Measurements from ENCODE around the gene EPHA1. TPM values are rescaled to one million over a fixed set of nuclear protein-coding genes. Genes with fewer than 3 reads are reported as not detected.
A peak's percentile ranks its signal among the peaks of the same experiment; 100 is the strongest.
"Not testable (repeated sequence)": the region's sequence is repeated elsewhere in the genome, so short reads cannot be mapped to it uniquely, and the experiment has no call there.

EPHA1 gene
- total and polyA plus RNA-seq, 4 donors = 10.3 to 21.0 (median 11.3) TPM

- TF ChIP-seq EGR1 (IDR thresholded peaks at IDR 0.05; ENCODE audit: low read depth in 2 of 2) = peak in 1 of 2 donors; percentile 31
- TF ChIP-seq HNF4G (IDR thresholded peaks at IDR 0.05) = peak; percentile 86
Observed at GRCh38 chr7:143393267-143394041, 15.2 kb downstream of the EPHA1 start (continued).

GRCh38 chr7:143392875-143393266, 15.8 kb downstream of the EPHA1 start:
- Histone ChIP-seq H3K4me3 (ENCODE audit: low read depth in 1 of 3, low read length in 3 of 3) (no peak overlapping the region), H3K27ac (ENCODE audit: low read depth in 1 of 2, low read length in 2 of 2) (no peak overlapping the region), H3K4me1 (ENCODE audit: control insufficient read depth in 4 of 4, insufficient read depth in 4 of 4, low read length in 3 of 4) (peaks cover 44 to 74% (median 72%) of the 10 kb centered on the region in 4 donors), H3K9ac (ENCODE audit: low read depth in 1 of 2, low read length in 2 of 2) (no peak overlapping the region), H3K36me3 (ENCODE audit: control insufficient read depth in 4 of 4, insufficient read depth in 3 of 4, low read depth in 1 of 4, low read length in 3 of 4) (peaks cover 12 to 32% (median 18%) of the 10 kb centered on the region in 4 donors), H3K9me3 (ENCODE audit: control insufficient read depth in 4 of 4, low read length in 3 of 4) (no peaks in the 10 kb centered on the region), H3K27me3 (ENCODE audit: control insufficient read depth in 4 of 4, insufficient read depth in 4 of 4, low read length in 3 of 4) (no peaks in the 10 kb centered on the region)
- no peak for DNase-seq (ENCODE audit: low spot score)
- TF ChIP-seq RAD21 (IDR thresholded peaks at IDR 0.05) = no peak
- WGBS = 96% methylated on average over 6 of the region's 6 CpGs

- Histone ChIP-seq H3K36me3 (ENCODE audit: control insufficient read depth in 4 of 4, insufficient read depth in 3 of 4, low read depth in 1 of 4, low read length in 3 of 4) (peaks cover 12 to 31% (median 18%) of the 10 kb centered on the region in 4 donors), H3K27ac (ENCODE audit: low read depth in 1 of 2, low read length in 2 of 2) (peak overlapping the region in 1 of 2 donors; percentile 28), H3K4me1 (ENCODE audit: control insufficient read depth in 4 of 4, insufficient read depth in 4 of 4, low read length in 3 of 4) (peaks cover 44 to 70% (median 68%) of the 10 kb centered on the region in 4 donors)
- not testable (repeated sequence) for H3K9me3 ChIP-seq (ENCODE audit: control insufficient read depth in 4 of 4, low read length in 3 of 4); H3K27me3 ChIP-seq (ENCODE audit: control insufficient read depth in 4 of 4, insufficient read depth in 4 of 4, low read length in 3 of 4); DNase-seq (ENCODE audit: low spot score); H3K9ac ChIP-seq (ENCODE audit: low read depth in 1 of 2, low read length in 2 of 2); H3K4me3 ChIP-seq (ENCODE audit: low read depth in 1 of 3, low read length in 3 of 3)
- 96% methylated on average over 8 of the region's 8 CpGs for WGBS
Observed at GRCh38 chr7:143392427-143392826, 16.2 kb downstream of the EPHA1 start.

- Histone ChIP-seq H3K4me1 (ENCODE audit: control insufficient read depth in 4 of 4, insufficient read depth in 4 of 4, low read length in 3 of 4) (peaks cover 39 to 68% (median 63%) of the 10 kb centered on the region in 4 donors), H3K9me3 (ENCODE audit: control insufficient read depth in 4 of 4, low read length in 3 of 4) (no peaks in the 10 kb centered on the region), H3K4me3 (ENCODE audit: low read depth in 1 of 3, low read length in 3 of 3) (no peak overlapping the region), H3K36me3 (ENCODE audit: control insufficient read depth in 4 of 4, insufficient read depth in 3 of 4, low read depth in 1 of 4, low read length in 3 of 4) (peaks cover 12 to 31% (median 18%) of the 10 kb centered on the region in 4 donors), H3K9ac (ENCODE audit: low read depth in 1 of 2, low read length in 2 of 2) (no peak overlapping the region), H3K27me3 (ENCODE audit: control insufficient read depth in 4 of 4, insufficient read depth in 4 of 4, low read length in 3 of 4) (no peaks in the 10 kb centered on the region), H3K27ac (ENCODE audit: low read depth in 1 of 2, low read length in 2 of 2) (peak overlapping the region; percentile 2 to 28)
- no peak for TF ChIP-seq ATF3 (IDR thresholded peaks at IDR 0.05)
- TF ChIP-seq NR2F2 (IDR thresholded peaks at IDR 0.05) = peak; percentile 72
- peak; percentile 19 to 69 for TF ChIP-seq HNF4A (conservative IDR thresholded peaks at IDR 0.05)
- TF ChIP-seq RXRA (IDR thresholded peaks at IDR 0.05) = peak; percentile 7 to 78
- TF ChIP-seq REST (IDR thresholded peaks at IDR 0.05) = peak; percentile 10
- TF ChIP-seq SP1 (IDR thresholded peaks at IDR 0.05) = peak; percentile 4
- TF ChIP-seq GABPA (IDR thresholded peaks at IDR 0.05 in 1 of 2, conservative IDR thresholded peaks at IDR 0.05 in 1 of 2) = no peak
- no peak for TF ChIP-seq RAD21 (IDR thresholded peaks at IDR 0.05)
- no peak for TF ChIP-seq CTCF (IDR thresholded peaks at IDR 0.05; ENCODE audit: low read depth, low read length, missing input control)
- TF ChIP-seq MAX (IDR thresholded peaks at IDR 0.05) = peak; percentile 4
- WGBS = 49% methylated on average over 24 of the region's 24 CpGs
- DNase-seq (ENCODE audit: low spot score) = no peak
Observed at GRCh38 chr7:143391462-143392404, 16.9 kb downstream of the EPHA1 start.
